ENCODE data around the gene IP6K3.

- TF ChIP-seq CTCF (IDR thresholded peaks at IDR 0.05; ENCODE audit: low read length) = no peak
- TF ChIP-seq EZH2phosphoT487 (IDR thresholded peaks at IDR 0.05; ENCODE audit: low read length) = no peak
These were observed 52.2 kb downstream of the IP6K3 start for GRCh38 chr6:33694401-33694931.
